Testis (tissue), 3 donors: Measurements from ENCODE around the gene LDHAL6B. TPM values are rescaled to one million over a fixed set of nuclear protein-coding genes. Genes with fewer than 3 reads are reported as not detected.

ENCODE experiments used
- DNase-seq: peaks from one replicate; pipeline ENCODE4 v3.0.0-alpha.2; 2019
- H3K27ac ChIP-seq, 2 donors: fragments of 200-600 bp; sonication (generic); one replicate each; pipeline ENCODE4 v1.5.1; 2019
- H3K27me3 ChIP-seq: fragments of 200-600 bp; sonication (generic); one replicate; pipeline ENCODE4 v1.5.1; 2019
- H3K36me3 ChIP-seq: fragments of 200-600 bp; sonication (generic); one replicate; pipeline ENCODE4 v1.5.1; 2017; ENCODE audit warnings: low read depth; ENCODE audit errors: missing control alignments
- H3K4me1 ChIP-seq: fragments of 200-600 bp; sonication (generic); one replicate; pipeline ENCODE4 v1.5.1; 2019
- H3K4me3 ChIP-seq, 2 donors: fragments of 200-600 bp; sonication (generic); one replicate each; pipeline ENCODE4 v1.5.1; 2017 to 2019
- H3K9me3 ChIP-seq: fragments of 200-600 bp; sonication (generic); one replicate; pipeline ENCODE4 v1.5.1; 2017
- CTCF ChIP-seq, 3 experiments: fragments of 450-650 bp in 2 of 3; fragments of 200-600 bp in 1 of 3; sonication (generic) in 1 of 3; IDR thresholded peaks; one replicate each; pipeline ENCODE4 v1.5.1; 2016 to 2019; ENCODE audit warnings: antibody characterized with exemption in 3 of 3, mild to moderate bottlenecking in 2 of 3, moderate library complexity in 1 of 3
- POLR2A ChIP-seq: fragments of 450-650 bp; IDR thresholded peaks from one replicate; pipeline ENCODE4 v1.6.1; 2017; ENCODE audit warnings: antibody characterized with exemption, mild to moderate bottlenecking, moderate library complexity
- WGBS, 2 donors: methylation state at CpG; one replicate each; pipeline ENCODE4 v1.1.5; 2018; 5-methylcytosine and 5-hydroxymethylcytosine counted together
- intact Hi-C: fragments of 100-400 bp; cut with DNase I; formaldehyde crosslinking; loops from one replicate; pipeline ENCODE4 v1.15.1; 2023; ENCODE audit warnings: low total_unique reads
- polyA plus RNA-seq: library from polyadenylated mRNA; stranded (reverse); fragments of 350-450 nt; fragmentation: Illumina TruSeq; extraction: RNeasy Lipid Tissue Mini Kit (QIAGEN cat#74804); gene quantifications from one replicate; pipeline ENCODE4 v1.2.3, GENCODE V29; 2014; ENCODE audit warnings: low read depth, low replicate concordance; ENCODE audit not compliant: insufficient read depth
- total RNA-seq, 2 donors: library from RNA; depleted of rRNA; stranded (reverse); fragments of >200 nt; gene quantifications; one replicate each; pipeline ENCODE4 v1.2.3, GENCODE V29; 2016

The LDHAL6B gene
- total and polyA plus RNA-seq, 3 donors from 2014 or later: 18.6 to 119 (median 22.6) TPM

- Histone ChIP-seq H3K36me3 (no peaks in the 10 kb centered on the region), H3K4me3 (no peak overlapping the region), H3K27me3 (no peaks in the 10 kb centered on the region), H3K9me3 (no peaks in the 10 kb centered on the region), H3K27ac (peak overlapping the region in 1 of 2 donors; percentile 16), H3K4me1 (peaks cover 3% of the 10 kb centered on the region)
- intact Hi-C loops: no loop called here
- no peak for TF ChIP-seq CTCF (IDR thresholded peaks at IDR 0.05)
- no peak for TF ChIP-seq POLR2A
- 53 to 64% methylated on average over 3 of the region's 3 CpGs for WGBS, 2 donors
- DNase-seq: peak; percentile 25
Measured at GRCh38 chr15:59223736-59224135, 17.1 kb downstream of the LDHAL6B start.

GRCh38 chr15:59224474-59224873 is 17.8 kb downstream of the LDHAL6B start:
- DNase-seq: no peak
- TF ChIP-seq POLR2A (no peak), CTCF (IDR thresholded peaks at IDR 0.05) (no peak)
- intact Hi-C loops: no loop called here
- no peaks in the 10 kb centered on the region for H3K9me3 ChIP-seq
- H3K4me1 ChIP-seq: peaks cover 3% of the 10 kb centered on the region
- peak overlapping the region in 1 of 2 donors; percentile 16 for H3K27ac ChIP-seq
- H3K27me3 ChIP-seq: no peaks in the 10 kb centered on the region
- no peak overlapping the region for H3K4me3 ChIP-seq
- no peaks in the 10 kb centered on the region for H3K36me3 ChIP-seq
- 77 to 87% methylated on average over 7 of the region's 7 CpGs for WGBS, 2 donors

GRCh38 chr15:59227021-59227420 is 20.4 kb downstream of the LDHAL6B start:
- H3K4me1 ChIP-seq: peaks cover 3% of the 10 kb centered on the region
- DNase-seq: no peak
- no peaks in the 10 kb centered on the region for H3K27me3 ChIP-seq
- 91% methylated on average over 4 of the region's 4 CpGs for WGBS, 2 donors
- intact Hi-C loops: no loop called here
- no peak for TF ChIP-seq CTCF (IDR thresholded peaks at IDR 0.05)
- no peak for TF ChIP-seq POLR2A
- H3K36me3 ChIP-seq: no peaks in the 10 kb centered on the region
- no peaks in the 10 kb centered on the region for H3K9me3 ChIP-seq
- H3K4me3 ChIP-seq: no peak overlapping the region
- H3K27ac ChIP-seq: no peak overlapping the region

- Histone ChIP-seq H3K27me3 (no peaks in the 10 kb centered on the region), H3K4me3 (no peak overlapping the region), H3K9me3 (no peaks in the 10 kb centered on the region), H3K4me1 (peaks cover 3% of the 10 kb centered on the region), H3K27ac (no peak overlapping the region), H3K36me3 (no peaks in the 10 kb centered on the region)
- WGBS, 2 donors: 86 to 98% methylated on average over 4 of the region's 4 CpGs
- DNase-seq: no peak
- TF ChIP-seq CTCF (IDR thresholded peaks at IDR 0.05) (no peak), POLR2A (no peak)
- intact Hi-C loops: no loop called here
Measured at GRCh38 chr15:59229015-59229414, 22.4 kb downstream of the LDHAL6B start.

GRCh38 chr15:59229453-59229852 is 22.8 kb downstream of the LDHAL6B start:
- peaks cover under 1% of the 10 kb centered on the region for H3K4me1 ChIP-seq
- no peaks in the 10 kb centered on the region for H3K9me3 ChIP-seq
- H3K4me3 ChIP-seq: no peak overlapping the region
- H3K27me3 ChIP-seq: no peaks in the 10 kb centered on the region
- no peak for DNase-seq
- no peak overlapping the region for H3K27ac ChIP-seq
- H3K36me3 ChIP-seq: no peaks in the 10 kb centered on the region
- WGBS, 2 donors: 87 to 88% methylated on average over 3 of the region's 3 CpGs
- intact Hi-C loops: no loop called here
- TF ChIP-seq POLR2A (no peak), CTCF (IDR thresholded peaks at IDR 0.05) (no peak)
